ENCODE measurements around the gene NGEF. TPM values are rescaled to one million over a fixed set of nuclear protein-coding genes. Genes with fewer than 3 reads are reported as not detected.
A peak's percentile ranks its signal among the peaks of the same experiment; 100 is the strongest.

Gene NGEF
- total and polyA plus RNA-seq, 9 of the 15 experiments (the other 6 are each of a cell fraction or from before 2014, with no cell fraction given), result 0.07 to 0.17 (median 0.09) TPM; not detected in 6

DNA sequence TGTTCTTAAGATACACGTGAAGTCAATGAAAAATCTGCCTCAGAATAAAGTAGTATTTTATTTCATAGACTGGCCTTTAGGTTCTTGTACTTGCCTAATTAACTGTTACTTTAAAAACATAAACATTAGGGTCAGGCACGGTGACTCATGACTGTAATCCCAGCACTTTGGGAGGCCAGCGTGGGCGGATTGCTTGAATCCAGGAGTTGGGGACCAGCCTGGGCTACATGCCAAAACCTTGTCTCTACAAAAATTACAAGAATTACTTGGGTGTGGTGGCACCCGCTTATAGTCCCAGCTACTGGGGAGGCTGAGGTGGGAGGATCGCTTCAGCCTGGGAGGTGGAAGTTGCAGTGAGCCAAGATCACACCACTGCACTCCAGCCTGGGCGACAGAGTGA is 159.0 kb downstream of the NGEF start:
- Histone ChIP-seq H3K9me3 (replicated peaks; ENCODE audit: control insufficient read depth, insufficient read depth, low read depth, low read length) (no peaks in the 10 kb centered on the region), H4K20me1 (replicated peaks; ENCODE audit: control insufficient read depth, insufficient read depth, low read length) (no peaks in the 10 kb centered on the region), H3K4me1 (replicated peaks in 1 of 2; ENCODE audit: control insufficient read depth in 2 of 2, insufficient read depth in 2 of 2, low read length in 2 of 2) (peaks cover 7 to 11% of the 10 kb centered on the region in 2 experiments), H3K4me3 (no peak overlapping the region), H3K9ac (ENCODE audit: insufficient read depth in 1 of 2, low read depth in 2 of 2, low read length in 2 of 2) (no peak overlapping the region), H3K36me3 (ENCODE audit: control insufficient read depth, insufficient read depth, low read length) (peaks cover 70% of the 10 kb centered on the region; the same call in 2 of the 3 replicates), H3K27ac (ENCODE audit: extremely low read depth, low read depth, low read length) (no peak overlapping the region), H3K9me1 (ENCODE audit: control insufficient read depth, insufficient read depth, low read length) (no peaks in the 10 kb centered on the region), H3K79me2 (ENCODE audit: control insufficient read depth, insufficient read depth, low read length) (no peaks in the 10 kb centered on the region), H3K27me3 (ENCODE audit: control insufficient read depth in 2 of 2, insufficient read depth in 2 of 2, low read length in 2 of 2) (no peaks in the 10 kb centered on the region), H2AFZ (ENCODE audit: low read depth, low read length) (no peak overlapping the region), H3K4me2 (ENCODE audit: insufficient read depth, low read length) (no peak overlapping the region)
- intact Hi-C loops (cut with micrococcal nuclease), result loop anchor here (5.0 to 10.0 kb wide), 2 partner anchors 171 to 398 kb away; partner anchors contain the start of gene ATG16L1
- ATAC-seq, result peak; percentile 84
- CTCF ChIA-PET (ENCODE audit: low intra/inter-chr PET ratio), result interaction anchor here (0.7 kb wide), 1 partner anchor 397 kb away, joined by 3 read pairs; the partner anchor contains the start of gene ATG16L1
- POLR2A ChIA-PET, result interaction anchor here (0.6 kb wide), 1 partner anchor 30 kb away, joined by 5 read pairs; no protein-coding TSS in a partner anchor
- in situ Hi-C loops (cut with MboI), result loop anchor here (10.0 kb wide), 1 partner anchor 411 kb away; no protein-coding TSS in a partner anchor
- 6% methylated on average over 6 of the region's 7 CpGs for WGBS (ENCODE audit: insufficient coverage, low coverage, missing lambda C conversion rate)
- FAIRE-seq, result peak; percentile 82
- no TSS peak for BruUV-seq (replicated peaks)
- peak; percentile 16 to 89 (median 16) for DNase-seq (ENCODE audit: extremely low read depth in 1 of 4, low spot score in 3 of 4)
- peak; percentile 68 for TF ChIP-seq SMARCA4 (IDR thresholded peaks at IDR 0.05)
- TF ChIP-seq, protein P1, sequence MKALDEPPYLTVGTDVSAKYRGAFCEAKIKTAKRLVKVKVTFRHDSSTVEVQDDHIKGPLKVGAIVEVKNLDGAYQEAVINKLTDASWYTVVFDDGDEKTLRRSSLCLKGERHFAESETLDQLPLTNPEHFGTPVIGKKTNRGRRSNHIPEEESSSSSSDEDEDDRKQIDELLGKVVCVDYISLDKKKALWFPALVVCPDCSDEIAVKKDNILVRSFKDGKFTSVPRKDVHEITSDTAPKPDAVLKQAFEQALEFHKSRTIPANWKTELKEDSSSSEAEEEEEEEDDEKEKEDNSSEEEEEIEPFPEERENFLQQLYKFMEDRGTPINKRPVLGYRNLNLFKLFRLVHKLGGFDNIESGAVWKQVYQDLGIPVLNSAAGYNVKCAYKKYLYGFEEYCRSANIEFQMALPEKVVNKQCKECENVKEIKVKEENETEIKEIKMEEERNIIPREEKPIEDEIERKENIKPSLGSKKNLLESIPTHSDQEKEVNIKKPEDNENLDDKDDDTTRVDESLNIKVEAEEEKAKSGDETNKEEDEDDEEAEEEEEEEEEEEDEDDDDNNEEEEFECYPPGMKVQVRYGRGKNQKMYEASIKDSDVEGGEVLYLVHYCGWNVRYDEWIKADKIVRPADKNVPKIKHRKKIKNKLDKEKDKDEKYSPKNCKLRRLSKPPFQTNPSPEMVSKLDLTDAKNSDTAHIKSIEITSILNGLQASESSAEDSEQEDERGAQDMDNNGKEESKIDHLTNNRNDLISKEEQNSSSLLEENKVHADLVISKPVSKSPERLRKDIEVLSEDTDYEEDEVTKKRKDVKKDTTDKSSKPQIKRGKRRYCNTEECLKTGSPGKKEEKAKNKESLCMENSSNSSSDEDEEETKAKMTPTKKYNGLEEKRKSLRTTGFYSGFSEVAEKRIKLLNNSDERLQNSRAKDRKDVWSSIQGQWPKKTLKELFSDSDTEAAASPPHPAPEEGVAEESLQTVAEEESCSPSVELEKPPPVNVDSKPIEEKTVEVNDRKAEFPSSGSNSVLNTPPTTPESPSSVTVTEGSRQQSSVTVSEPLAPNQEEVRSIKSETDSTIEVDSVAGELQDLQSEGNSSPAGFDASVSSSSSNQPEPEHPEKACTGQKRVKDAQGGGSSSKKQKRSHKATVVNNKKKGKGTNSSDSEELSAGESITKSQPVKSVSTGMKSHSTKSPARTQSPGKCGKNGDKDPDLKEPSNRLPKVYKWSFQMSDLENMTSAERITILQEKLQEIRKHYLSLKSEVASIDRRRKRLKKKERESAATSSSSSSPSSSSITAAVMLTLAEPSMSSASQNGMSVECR (CRISPR knock-in tag; IDR thresholded peaks at IDR 0.05), result no peak
- TF ChIP-seq ETV6 (IDR thresholded peaks at IDR 0.05; ENCODE audit: borderline replicate concordance in 1 of 2, low read depth in 2 of 2, low read length in 1 of 2), result no peak
- TF ChIP-seq ETV6 (CRISPR knock-in tag; IDR thresholded peaks at IDR 0.05; ENCODE audit: borderline replicate concordance), result no peak
- no peak for TF ChIP-seq ZNF766 (CRISPR knock-in tag; conservative IDR thresholded peaks at IDR 0.05)
- peak; percentile 46; the same call in 1 of the 2 replicates for TF ChIP-seq TRIM28 (IDR thresholded peaks at IDR 0.05)
- TF ChIP-seq RCOR1 (IDR thresholded peaks at IDR 0.05; ENCODE audit: borderline replicate concordance in 1 of 2, low read depth in 2 of 2, low read length in 2 of 2), result peak in 1 of 2 experiments; percentile 46; a peak in 1 of 4 replicates
- no peak for TF ChIP-seq XRCC5 (IDR thresholded peaks at IDR 0.05; ENCODE audit: low read depth, low read length)
- TF ChIP-seq, protein P2, sequence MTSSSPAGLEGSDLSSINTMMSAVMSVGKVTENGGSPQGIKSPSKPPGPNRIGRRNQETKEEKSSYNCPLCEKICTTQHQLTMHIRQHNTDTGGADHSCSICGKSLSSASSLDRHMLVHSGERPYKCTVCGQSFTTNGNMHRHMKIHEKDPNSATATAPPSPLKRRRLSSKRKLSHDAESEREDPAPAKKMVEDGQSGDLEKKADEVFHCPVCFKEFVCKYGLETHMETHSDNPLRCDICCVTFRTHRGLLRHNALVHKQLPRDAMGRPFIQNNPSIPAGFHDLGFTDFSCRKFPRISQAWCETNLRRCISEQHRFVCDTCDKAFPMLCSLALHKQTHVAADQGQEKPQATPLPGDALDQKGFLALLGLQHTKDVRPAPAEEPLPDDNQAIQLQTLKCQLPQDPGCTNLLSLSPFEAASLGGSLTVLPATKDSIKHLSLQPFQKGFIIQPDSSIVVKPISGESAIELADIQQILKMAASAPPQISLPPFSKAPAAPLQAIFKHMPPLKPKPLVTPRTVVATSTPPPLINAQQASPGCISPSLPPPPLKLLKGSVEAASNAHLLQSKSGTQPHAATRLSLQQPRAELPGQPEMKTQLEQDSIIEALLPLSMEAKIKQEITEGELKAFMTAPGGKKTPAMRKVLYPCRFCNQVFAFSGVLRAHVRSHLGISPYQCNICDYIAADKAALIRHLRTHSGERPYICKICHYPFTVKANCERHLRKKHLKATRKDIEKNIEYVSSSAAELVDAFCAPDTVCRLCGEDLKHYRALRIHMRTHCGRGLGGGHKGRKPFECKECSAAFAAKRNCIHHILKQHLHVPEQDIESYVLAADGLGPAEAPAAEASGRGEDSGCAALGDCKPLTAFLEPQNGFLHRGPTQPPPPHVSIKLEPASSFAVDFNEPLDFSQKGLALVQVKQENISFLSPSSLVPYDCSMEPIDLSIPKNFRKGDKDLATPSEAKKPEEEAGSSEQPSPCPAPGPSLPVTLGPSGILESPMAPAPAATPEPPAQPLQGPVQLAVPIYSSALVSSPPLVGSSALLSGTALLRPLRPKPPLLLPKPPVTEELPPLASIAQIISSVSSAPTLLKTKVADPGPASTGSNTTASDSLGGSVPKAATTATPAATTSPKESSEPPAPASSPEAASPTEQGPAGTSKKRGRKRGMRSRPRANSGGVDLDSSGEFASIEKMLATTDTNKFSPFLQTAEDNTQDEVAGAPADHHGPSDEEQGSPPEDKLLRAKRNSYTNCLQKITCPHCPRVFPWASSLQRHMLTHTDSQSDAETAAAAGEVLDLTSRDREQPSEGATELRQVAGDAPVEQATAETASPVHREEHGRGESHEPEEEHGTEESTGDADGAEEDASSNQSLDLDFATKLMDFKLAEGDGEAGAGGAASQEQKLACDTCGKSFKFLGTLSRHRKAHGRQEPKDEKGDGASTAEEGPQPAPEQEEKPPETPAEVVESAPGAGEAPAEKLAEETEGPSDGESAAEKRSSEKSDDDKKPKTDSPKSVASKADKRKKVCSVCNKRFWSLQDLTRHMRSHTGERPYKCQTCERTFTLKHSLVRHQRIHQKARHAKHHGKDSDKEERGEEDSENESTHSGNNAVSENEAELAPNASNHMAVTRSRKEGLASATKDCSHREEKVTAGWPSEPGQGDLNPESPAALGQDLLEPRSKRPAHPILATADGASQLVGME (CRISPR knock-in tag; IDR thresholded peaks at IDR 0.05), result no peak
- no peak for TF ChIP-seq RBM15 (IDR thresholded peaks at IDR 0.05; ENCODE audit: insufficient read depth, low read length)
- no peak for TF ChIP-seq PHF20 (IDR thresholded peaks at IDR 0.05; ENCODE audit: partially characterized antibody)
- TF ChIP-seq HSF4 (CRISPR knock-in tag; IDR thresholded peaks at IDR 0.05; ENCODE audit: borderline replicate concordance), result no peak

All from K562 (cell line).